Measurements from ENCODE around the gene RAP1GAP2.

GRCh38 chr17:2796164-2797125 is at the start of gene RAP1GAP2:
- no peak for TF ChIP-seq CTCF (conservative IDR thresholded peaks at IDR 0.05)
- no peak for TF ChIP-seq ZFX (IDR thresholded peaks at IDR 0.05)

Measured in C4-2B (cell line).